Activated naive CD4-positive, alpha-beta T cell treated with anti-CD3 and anti-CD28 coated beads, Interleukin-2, amount 50 U/mL, for 16 hours (primary cell): ENCODE data around the gene FURIN.
"Not testable (repeated sequence)": the region's sequence is repeated elsewhere in the genome, so short reads cannot be mapped to it uniquely, and the experiment has no call there.

Experiments
- DNase-seq: peaks from one replicate; pipeline ENCODE4 v3.0.0-alpha.2; 2020

Gene FURIN

GRCh38 chr15:90903733-90904536 is 35.5 kb downstream of the FURIN start:
- no peak for DNase-seq

- no peak for DNase-seq
These were observed 36.4 kb downstream of the FURIN start for GRCh38 chr15:90904746-90905145.

GRCh38 chr15:90905306-90906180 is 37.2 kb downstream of the FURIN start:
- no peak for DNase-seq

GRCh38 chr15:90906181-90906849 is 37.9 kb downstream of the FURIN start:
- DNase-seq = no peak

GRCh38 chr15:90907051-90907660 is 38.8 kb downstream of the FURIN start:
- no peak for DNase-seq

GRCh38 chr15:90907838-90908507 is 39.6 kb downstream of the FURIN start:
- no peak for DNase-seq

GRCh38 chr15:90909449-90909848 is 41.1 kb downstream of the FURIN start:
- DNase-seq = not testable (repeated sequence)

GRCh38 chr15:90909976-90910375 is 41.6 kb downstream of the FURIN start:
- DNase-seq = no peak

- DNase-seq = no peak
These were observed 42.3 kb downstream of the FURIN start for GRCh38 chr15:90910441-90911301.

GRCh38 chr15:90911302-90911623 is 42.9 kb downstream of the FURIN start:
- DNase-seq = no peak

- DNase-seq = no peak
These were observed 43.8 kb downstream of the FURIN start for GRCh38 chr15:90911906-90912769.

GRCh38 chr15:90912770-90913075 is 44.3 kb downstream of the FURIN start:
- DNase-seq = no peak

GRCh38 chr15:90913398-90913944 is 45.1 kb downstream of the FURIN start:
- DNase-seq = no peak

- no peak for DNase-seq
These were observed 46.1 kb downstream of the FURIN start for GRCh38 chr15:90914305-90915080.

- DNase-seq = no peak
These were observed 46.9 kb downstream of the FURIN start for GRCh38 chr15:90915216-90915807.

GRCh38 chr15:90915808-90916440 is 47.5 kb downstream of the FURIN start:
- no peak for DNase-seq

- no peak for DNase-seq
These were observed 48.1 kb downstream of the FURIN start for GRCh38 chr15:90916461-90916860.

- no peak for DNase-seq
These were observed 49.2 kb downstream of the FURIN start for GRCh38 chr15:90917569-90917968.
